Measurements from ENCODE around the gene SLC5A12. TPM values are rescaled to one million over a fixed set of nuclear protein-coding genes. Genes with fewer than 3 reads are reported as not detected.

Gene SLC5A12
- total RNA-seq, 4 donors from 2014 or later = not detected

DNA sequence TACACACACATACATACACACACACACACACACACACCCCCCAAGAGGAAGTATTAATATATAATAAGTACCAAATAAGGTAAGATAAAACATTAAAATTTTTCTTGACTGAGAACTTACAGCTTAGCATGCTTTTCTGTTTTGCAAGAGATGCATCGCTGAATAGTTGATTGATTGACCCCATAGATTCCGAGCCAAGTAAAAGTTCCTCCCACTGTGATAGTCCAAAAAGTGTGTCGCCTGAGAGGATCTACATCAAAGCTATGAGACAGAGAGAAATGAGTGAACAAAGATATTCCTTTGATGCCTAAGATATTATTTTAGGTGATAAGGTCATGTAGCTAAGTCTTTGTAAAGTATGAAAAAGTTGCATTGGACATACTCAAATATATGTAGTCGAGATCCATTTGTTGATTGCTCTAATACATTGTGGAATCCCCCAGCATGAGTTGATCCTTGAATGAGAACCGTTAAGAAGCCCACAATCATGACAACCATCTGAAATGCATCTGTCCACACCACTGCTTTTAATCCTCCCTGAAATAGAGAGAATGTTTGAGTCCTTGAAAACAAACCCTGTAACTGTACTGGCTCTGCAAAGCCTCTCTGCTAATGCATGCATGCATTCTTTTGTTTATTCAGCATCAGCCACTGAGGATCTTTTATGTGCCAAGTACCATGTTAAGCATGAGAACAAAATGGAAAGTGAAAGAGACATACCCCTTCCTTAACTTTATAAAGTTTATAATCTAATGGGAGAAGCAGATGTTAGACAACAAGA is 18.3 kb downstream of the SLC5A12 start:
- Histone ChIP-seq H3K27ac (no peak overlapping the region), H3K4me1 (peaks cover 0 to 8% (median 0%) of the 10 kb centered on the region in 3 donors), H3K4me3 (no peak overlapping the region), H3K9me3 (no peaks in the 10 kb centered on the region), H3K27me3 (no peaks in the 10 kb centered on the region), H3K36me3 (no peaks in the 10 kb centered on the region)
- DNase-seq = no peak
- intact Hi-C loops (cut with DNase I) = no loop called here
- TF ChIP-seq, protein P1, sequence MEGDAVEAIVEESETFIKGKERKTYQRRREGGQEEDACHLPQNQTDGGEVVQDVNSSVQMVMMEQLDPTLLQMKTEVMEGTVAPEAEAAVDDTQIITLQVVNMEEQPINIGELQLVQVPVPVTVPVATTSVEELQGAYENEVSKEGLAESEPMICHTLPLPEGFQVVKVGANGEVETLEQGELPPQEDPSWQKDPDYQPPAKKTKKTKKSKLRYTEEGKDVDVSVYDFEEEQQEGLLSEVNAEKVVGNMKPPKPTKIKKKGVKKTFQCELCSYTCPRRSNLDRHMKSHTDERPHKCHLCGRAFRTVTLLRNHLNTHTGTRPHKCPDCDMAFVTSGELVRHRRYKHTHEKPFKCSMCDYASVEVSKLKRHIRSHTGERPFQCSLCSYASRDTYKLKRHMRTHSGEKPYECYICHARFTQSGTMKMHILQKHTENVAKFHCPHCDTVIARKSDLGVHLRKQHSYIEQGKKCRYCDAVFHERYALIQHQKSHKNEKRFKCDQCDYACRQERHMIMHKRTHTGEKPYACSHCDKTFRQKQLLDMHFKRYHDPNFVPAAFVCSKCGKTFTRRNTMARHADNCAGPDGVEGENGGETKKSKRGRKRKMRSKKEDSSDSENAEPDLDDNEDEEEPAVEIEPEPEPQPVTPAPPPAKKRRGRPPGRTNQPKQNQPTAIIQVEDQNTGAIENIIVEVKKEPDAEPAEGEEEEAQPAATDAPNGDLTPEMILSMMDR (IDR thresholded peaks at IDR 0.05) = no peak
- TF ChIP-seq POLR2A (IDR thresholded peaks at IDR 0.05) = no peak
- WGBS, 2 donors = 35 to 43% methylated on average over 5 of the region's 5 CpGs

DNA sequence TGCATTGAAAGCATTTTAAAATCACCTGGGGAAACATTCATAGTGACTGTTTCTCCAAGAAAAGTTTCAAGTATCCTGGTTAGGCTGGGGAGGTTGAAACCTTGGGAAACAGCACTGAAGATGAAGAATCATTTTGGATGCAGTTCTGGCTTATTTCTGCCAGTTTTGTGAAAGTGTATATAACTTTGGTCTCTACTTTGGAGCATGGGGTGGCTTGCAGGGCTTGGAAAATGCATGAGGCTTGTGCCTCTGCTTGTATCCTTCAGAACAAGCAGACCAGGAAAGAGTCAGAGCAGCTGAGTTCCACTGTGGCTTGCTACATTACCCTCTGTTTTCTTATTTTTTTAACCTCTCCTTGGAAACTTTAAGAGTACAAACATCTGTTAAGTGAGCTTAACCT is 19.5 kb downstream of the SLC5A12 start:
- Histone ChIP-seq H3K27ac (no peak overlapping the region), H3K9me3 (no peaks in the 10 kb centered on the region)
- TF ChIP-seq POLR2A (IDR thresholded peaks at IDR 0.05) = no peak
- TF ChIP-seq, protein P1 (IDR thresholded peaks at IDR 0.05) = no peak

DNA sequence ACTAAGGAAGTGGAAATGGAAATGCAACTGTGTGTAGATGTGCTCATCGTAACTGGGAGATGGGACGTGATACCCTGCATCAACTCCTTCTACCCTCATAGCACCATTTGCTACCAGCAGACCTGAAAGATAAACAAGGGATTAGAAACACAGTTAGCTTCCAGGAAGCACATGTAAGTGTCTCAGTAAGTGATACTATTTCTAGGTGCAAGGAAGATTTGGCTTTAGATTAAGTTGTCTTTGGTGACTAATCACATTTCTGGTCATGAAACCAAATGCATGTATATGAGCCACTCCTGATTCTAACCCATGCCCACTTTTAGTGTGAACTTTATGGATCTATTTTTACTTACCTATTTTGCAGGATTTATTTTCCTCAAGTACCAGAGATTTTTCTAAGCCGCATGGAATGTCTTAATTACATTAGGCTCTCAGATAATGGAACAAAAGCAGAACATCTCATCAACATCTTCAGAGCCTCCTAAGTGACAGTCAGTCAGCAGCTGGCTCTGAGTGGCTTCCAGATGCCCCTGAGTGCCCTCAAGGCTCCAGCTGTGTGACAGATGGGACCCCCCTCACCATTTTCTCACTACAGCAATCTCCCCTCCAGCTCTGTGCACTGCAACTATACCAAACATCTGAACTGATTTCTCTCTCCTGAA is 21.2 kb downstream of the SLC5A12 start:
- Histone ChIP-seq H3K4me1 (peaks cover 0 to 8% (median 0%) of the 10 kb centered on the region in 3 donors), H3K4me3 (no peak overlapping the region), H3K9me3 (no peaks in the 10 kb centered on the region), H3K27ac (no peak overlapping the region), H3K27me3 (no peaks in the 10 kb centered on the region), H3K36me3 (no peaks in the 10 kb centered on the region)
- intact Hi-C loops (cut with DNase I) = no loop called here
- WGBS, 2 donors = 69 to 85% methylated on average over 3 of the region's 3 CpGs
- DNase-seq = no peak
- TF ChIP-seq POLR2A (IDR thresholded peaks at IDR 0.05) = no peak

More for the DNA sequence above, 19.5 kb downstream of the SLC5A12 start:
- H3K4me1 ChIP-seq = peaks cover 0 to 8% (median 0%) of the 10 kb centered on the region in 3 donors
- no peak for DNase-seq
- intact Hi-C loops (cut with DNase I) = no loop called here
- H3K36me3 ChIP-seq = no peaks in the 10 kb centered on the region
- H3K4me3 ChIP-seq = no peak overlapping the region
- no peaks in the 10 kb centered on the region for H3K27me3 ChIP-seq

DNA sequence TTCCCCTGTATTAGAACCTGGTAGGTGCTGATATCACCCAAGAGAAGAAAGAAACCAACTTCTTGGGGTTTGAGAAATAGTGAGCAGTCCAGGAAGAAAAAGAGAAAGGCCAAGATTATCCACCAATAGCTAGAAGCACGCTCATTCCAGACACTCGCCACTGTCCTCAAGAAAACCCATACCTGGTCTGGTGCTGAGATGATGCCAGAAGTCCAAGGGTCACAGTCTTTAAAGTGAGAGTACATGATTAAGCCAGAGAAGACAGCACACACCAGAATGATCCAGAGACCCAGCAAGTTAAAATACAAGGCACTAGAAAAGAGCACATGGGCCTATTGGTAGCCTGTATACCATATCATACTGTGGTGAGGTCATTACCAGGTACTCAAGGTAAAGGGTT is 23.6 kb downstream of the SLC5A12 start:
- peaks cover 0 to 8% (median 0%) of the 10 kb centered on the region in 3 donors for H3K4me1 ChIP-seq
- TF ChIP-seq, protein P1 (IDR thresholded peaks at IDR 0.05) = no peak
- TF ChIP-seq POLR2A (IDR thresholded peaks at IDR 0.05) = no peak
- H3K9me3 ChIP-seq = no peaks in the 10 kb centered on the region
- intact Hi-C loops (cut with DNase I) = no loop called here
- no peak overlapping the region for H3K27ac ChIP-seq
- H3K27me3 ChIP-seq = no peaks in the 10 kb centered on the region
- 86 to 91% methylated on average over 2 of the region's 2 CpGs for WGBS, 2 donors
- DNase-seq = no peak
- H3K36me3 ChIP-seq = no peaks in the 10 kb centered on the region
- H3K4me3 ChIP-seq = no peak overlapping the region

DNA sequence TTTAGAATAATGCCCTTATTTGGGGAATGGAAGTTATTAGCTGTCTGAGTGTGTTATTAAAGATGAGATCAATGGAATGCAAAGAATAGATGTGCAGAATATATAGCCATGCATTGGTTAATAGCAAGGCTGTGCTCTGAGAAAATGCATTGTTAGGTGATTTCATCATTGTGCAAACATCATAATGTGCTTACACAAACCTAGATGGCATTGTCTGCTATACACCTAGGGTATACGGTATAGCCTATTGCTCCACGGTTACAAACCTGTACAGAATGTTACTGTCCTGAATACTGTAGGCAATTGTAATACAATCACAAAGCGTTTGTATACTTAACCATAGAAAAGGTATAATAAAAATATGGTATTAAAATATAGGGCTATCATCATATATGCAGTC is 25.5 kb downstream of the SLC5A12 start:
- Histone ChIP-seq H3K27ac (no peak overlapping the region), H3K27me3 (no peaks in the 10 kb centered on the region), H3K4me1 (peaks cover 0 to 8% (median 0%) of the 10 kb centered on the region in 3 donors), H3K9me3 (no peaks in the 10 kb centered on the region), H3K4me3 (no peak overlapping the region), H3K36me3 (no peaks in the 10 kb centered on the region)
- WGBS, 2 donors = 37 to 63% methylated on average over 3 of the region's 3 CpGs
- no peak for DNase-seq
- intact Hi-C loops (cut with DNase I) = no loop called here
- TF ChIP-seq POLR2A (IDR thresholded peaks at IDR 0.05) = no peak
- TF ChIP-seq, protein P1 (IDR thresholded peaks at IDR 0.05) = no peak

Measured in esophagus squamous epithelium (tissue), 5 donors.